HUES6 (cell line): ENCODE results near the gene SPAG16.

ENCODE experiments used
- H3K27ac ChIP-seq: 2 replicates; pipeline ENCODE4 v1.7.0; 2013; ENCODE audit warnings: low read depth, mild to moderate bottlenecking, low read length, inconsistent platforms
- H3K27me3 ChIP-seq: 2 replicates; pipeline ENCODE4 v1.6.1; 2013; ENCODE audit warnings: low read length; ENCODE audit not compliant: control insufficient read depth, insufficient read depth
- H3K36me3 ChIP-seq: 2 replicates; pipeline ENCODE4 v1.6.1; 2013; ENCODE audit warnings: low read length; ENCODE audit not compliant: control insufficient read depth, insufficient read depth
- H3K4me1 ChIP-seq: 2 replicates; pipeline ENCODE4 v1.6.1; 2013; ENCODE audit warnings: low read length; ENCODE audit not compliant: control insufficient read depth, insufficient read depth
- H3K4me3 ChIP-seq: 2 replicates; pipeline ENCODE4 v1.5.1; 2013; ENCODE audit warnings: low read depth, low read length
- H3K9ac ChIP-seq: one replicate; pipeline ENCODE4 v1.6.1; 2013; ENCODE audit warnings: mild to moderate bottlenecking, low read length
- H3K9me3 ChIP-seq: 2 replicates; pipeline ENCODE4 v1.6.1; 2013; ENCODE audit warnings: low read depth, low read length; ENCODE audit not compliant: control insufficient read depth, insufficient read depth

SPAG16 gene

GRCh38 chr2:214104967-214105366, 820.7 kb downstream of the SPAG16 start:
- H3K4me1 ChIP-seq: peaks cover 10% of the 10 kb centered on the region
- H3K9ac ChIP-seq: no peak overlapping the region
- H3K4me3 ChIP-seq: no peak overlapping the region
- no peaks in the 10 kb centered on the region for H3K36me3 ChIP-seq
- H3K27ac ChIP-seq: no peak overlapping the region
- no peaks in the 10 kb centered on the region for H3K27me3 ChIP-seq
- 0 out of 2 replicates have a peak, but pooled peaks cover 3% of the 10 kb centered on the region for H3K9me3 ChIP-seq

DNA sequence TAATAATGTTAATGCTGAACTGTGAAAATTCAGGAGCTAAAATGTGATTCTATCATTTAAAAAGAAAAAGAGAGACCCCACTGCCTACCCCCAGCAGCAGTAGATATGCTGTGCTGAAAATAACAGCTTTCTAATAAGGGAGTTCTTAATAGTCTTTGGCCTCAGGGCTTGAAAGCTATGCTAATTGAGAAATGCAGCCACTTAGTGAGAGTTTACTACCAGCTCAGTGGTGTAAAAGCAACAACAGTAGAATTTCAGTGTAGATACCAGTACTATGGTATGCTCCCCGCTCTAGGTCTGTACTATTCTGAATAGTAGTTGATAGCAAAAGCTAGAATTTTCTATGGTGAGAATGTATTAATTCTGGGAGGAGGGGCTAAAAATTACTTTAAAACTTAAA, 823.5 kb downstream of the SPAG16 start:
- Histone ChIP-seq H3K4me1 (peaks cover 6% of the 10 kb centered on the region; the same call in 1 of the 2 replicates), H3K9ac (no peak overlapping the region), H3K27me3 (no peaks in the 10 kb centered on the region), H3K9me3 (0 out of 2 replicates have a peak, but pooled peaks cover 3% of the 10 kb centered on the region), H3K4me3 (no peak overlapping the region), H3K36me3 (no peaks in the 10 kb centered on the region), H3K27ac (no peak overlapping the region)

GRCh38 chr2:214108598-214108997, 824.3 kb downstream of the SPAG16 start:
- Histone ChIP-seq H3K36me3 (no peaks in the 10 kb centered on the region), H3K27me3 (no peaks in the 10 kb centered on the region), H3K9ac (no peak overlapping the region), H3K4me3 (no peak overlapping the region), H3K4me1 (peaks cover 6% of the 10 kb centered on the region; the same call in 1 of the 2 replicates), H3K9me3 (0 out of 2 replicates have a peak, but pooled peaks cover 3% of the 10 kb centered on the region), H3K27ac (no peak overlapping the region)

DNA sequence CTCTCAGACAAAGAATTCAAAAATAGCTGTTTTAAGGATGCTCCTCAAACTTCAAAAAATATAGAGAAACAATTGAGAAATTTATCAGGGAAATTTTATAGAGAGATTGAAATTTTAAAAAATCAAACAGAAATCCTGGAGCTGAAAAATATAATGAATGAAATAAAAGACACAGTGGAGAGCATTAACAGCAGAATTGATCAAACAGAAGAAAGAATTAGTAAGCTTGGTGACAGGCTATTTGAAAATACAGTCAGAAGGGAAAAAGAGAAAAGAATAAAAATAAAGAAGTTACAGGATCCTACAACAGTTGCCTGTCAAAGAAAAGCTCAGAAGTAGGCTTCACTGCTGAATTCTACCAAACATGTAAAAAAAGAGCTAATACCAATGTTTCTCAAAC, 832.8 kb downstream of the SPAG16 start:
- H3K9ac ChIP-seq: no peak overlapping the region
- H3K4me1 ChIP-seq: no peaks in the 10 kb centered on the region
- H3K36me3 ChIP-seq: no peaks in the 10 kb centered on the region
- no peak overlapping the region for H3K4me3 ChIP-seq
- H3K27me3 ChIP-seq: no peaks in the 10 kb centered on the region
- H3K27ac ChIP-seq: no peak overlapping the region
- H3K9me3 ChIP-seq: peaks cover 9% of the 10 kb centered on the region

GRCh38 chr2:214126135-214126534, 841.9 kb downstream of the SPAG16 start:
- Histone ChIP-seq H3K36me3 (no peaks in the 10 kb centered on the region), H3K27ac (peak overlapping the region; percentile 91; the same call in 1 of the 2 replicates), H3K4me1 (peaks cover 43% of the 10 kb centered on the region), H3K27me3 (no peaks in the 10 kb centered on the region), H3K4me3 (no peak overlapping the region), H3K9ac (no peak overlapping the region), H3K9me3 (no peaks in the 10 kb centered on the region)

GRCh38 chr2:214127170-214127569, 842.9 kb downstream of the SPAG16 start:
- peaks cover 43% of the 10 kb centered on the region for H3K4me1 ChIP-seq

GRCh38 chr2:214127571-214127970, 843.3 kb downstream of the SPAG16 start:
- no peaks in the 10 kb centered on the region for H3K9me3 ChIP-seq
- H3K4me3 ChIP-seq: peak overlapping the region; percentile 25
- no peaks in the 10 kb centered on the region for H3K36me3 ChIP-seq
- H3K9ac ChIP-seq: no peak overlapping the region
- H3K27me3 ChIP-seq: no peaks in the 10 kb centered on the region
- peak overlapping the region; percentile 91 for H3K27ac ChIP-seq
- H3K4me1 ChIP-seq: peaks cover 43% of the 10 kb centered on the region

More at GRCh38 chr2:214127170-214127569, 842.9 kb downstream of the SPAG16 start:
- Histone ChIP-seq H3K27me3 (no peaks in the 10 kb centered on the region), H3K9ac (no peak overlapping the region), H3K9me3 (no peaks in the 10 kb centered on the region), H3K4me3 (peak overlapping the region; percentile 25), H3K27ac (peak overlapping the region; percentile 91), H3K36me3 (no peaks in the 10 kb centered on the region)

DNA sequence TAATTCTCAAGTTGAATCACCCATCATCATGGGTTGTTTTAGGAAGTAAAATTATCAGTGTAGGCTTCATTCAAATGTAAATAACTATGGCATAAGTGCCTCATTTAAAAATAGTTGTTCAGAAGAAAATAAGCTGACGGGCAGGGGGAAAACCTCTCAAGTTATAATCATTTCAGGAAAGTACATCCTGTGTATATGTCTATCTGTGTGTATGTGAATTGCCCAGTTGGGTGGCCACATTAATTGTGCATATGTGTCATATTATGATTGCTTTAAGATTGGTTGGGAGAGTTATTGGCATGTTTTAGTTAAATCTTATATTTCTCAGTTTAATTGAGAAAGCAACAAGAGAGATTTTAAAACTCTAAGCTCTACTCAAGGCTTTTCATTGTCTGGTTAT, 843.8 kb downstream of the SPAG16 start:
- no peak overlapping the region for H3K9ac ChIP-seq
- peaks cover 43% of the 10 kb centered on the region for H3K4me1 ChIP-seq
- peak overlapping the region; percentile 25; the same call in 1 of the 2 replicates for H3K4me3 ChIP-seq
- no peaks in the 10 kb centered on the region for H3K36me3 ChIP-seq
- H3K27ac ChIP-seq: peak overlapping the region; percentile 91
- no peaks in the 10 kb centered on the region for H3K9me3 ChIP-seq
- H3K27me3 ChIP-seq: no peaks in the 10 kb centered on the region

DNA sequence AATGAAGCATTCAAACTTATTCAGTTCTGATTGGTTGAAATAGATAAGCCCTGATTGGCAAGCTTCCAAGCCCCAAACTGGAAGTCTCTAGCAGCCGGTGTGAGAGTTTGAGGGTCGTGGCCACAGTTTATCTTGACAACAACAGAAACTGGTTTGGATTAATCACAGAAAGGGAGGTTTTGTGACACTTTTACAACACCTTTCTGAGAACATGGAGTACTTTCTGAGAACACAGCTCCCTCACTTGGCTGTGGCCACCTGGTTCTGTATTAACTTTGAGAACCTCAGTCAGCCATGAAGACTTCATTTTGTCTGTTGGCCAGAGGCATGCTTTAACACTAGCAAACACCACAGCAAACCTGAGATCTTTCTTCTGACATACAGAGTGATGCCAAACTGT, 845.9 kb downstream of the SPAG16 start:
- H3K27ac ChIP-seq: no peak overlapping the region
- H3K9me3 ChIP-seq: no peaks in the 10 kb centered on the region
- no peaks in the 10 kb centered on the region for H3K27me3 ChIP-seq
- no peaks in the 10 kb centered on the region for H3K36me3 ChIP-seq
- peaks cover 34% of the 10 kb centered on the region for H3K4me1 ChIP-seq
- no peak overlapping the region for H3K4me3 ChIP-seq
- no peak overlapping the region for H3K9ac ChIP-seq

DNA sequence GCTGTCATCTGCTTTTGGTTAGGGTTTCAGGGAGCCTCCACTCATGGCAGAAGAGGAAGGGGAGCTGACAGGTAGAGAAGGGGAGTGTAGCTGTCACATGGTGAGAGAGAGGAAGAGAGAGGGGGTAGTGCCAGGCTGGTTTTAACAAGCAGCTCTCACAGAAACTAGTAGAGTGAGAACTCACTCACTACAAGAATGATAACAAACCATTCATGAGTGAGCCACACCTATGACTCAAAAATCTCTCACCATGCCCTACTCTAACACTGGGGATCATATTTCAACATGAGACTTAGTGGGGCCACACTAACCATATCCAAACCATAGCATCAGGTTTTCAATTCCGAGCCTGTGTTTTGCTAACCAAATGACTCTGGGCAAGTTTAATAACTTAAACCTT, 851.7 kb downstream of the SPAG16 start:
- H3K27me3 ChIP-seq: no peaks in the 10 kb centered on the region
- no peak overlapping the region for H3K4me3 ChIP-seq
- no peaks in the 10 kb centered on the region for H3K36me3 ChIP-seq
- H3K9ac ChIP-seq: no peak overlapping the region
- H3K27ac ChIP-seq: no peak overlapping the region
- H3K4me1 ChIP-seq: peaks cover 11% of the 10 kb centered on the region; the same call in 1 of the 2 replicates
- H3K9me3 ChIP-seq: no peaks in the 10 kb centered on the region

DNA sequence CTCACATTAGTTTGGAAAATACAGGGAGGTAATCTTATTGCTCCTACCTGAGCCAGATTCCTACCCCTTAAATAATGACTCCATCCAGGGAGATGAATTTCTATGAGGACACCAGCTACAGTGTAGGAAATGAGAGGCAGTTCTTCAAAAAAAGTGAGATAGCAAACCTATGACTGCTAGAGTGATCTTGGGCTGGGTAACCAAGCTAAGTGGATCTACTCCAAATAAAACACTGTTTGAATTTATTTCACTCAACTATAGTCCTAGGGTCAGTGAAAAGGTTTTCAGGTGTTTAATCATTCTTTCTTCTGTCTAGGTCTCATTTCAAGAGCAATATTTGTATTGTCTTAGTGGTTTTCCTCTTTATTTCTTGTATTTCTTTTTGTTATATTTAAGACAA, 854.5 kb downstream of the SPAG16 start:
- H3K9me3 ChIP-seq: no peaks in the 10 kb centered on the region
- H3K27ac ChIP-seq: no peak overlapping the region
- H3K36me3 ChIP-seq: no peaks in the 10 kb centered on the region
- no peaks in the 10 kb centered on the region for H3K27me3 ChIP-seq
- H3K4me1 ChIP-seq: peaks cover 11% of the 10 kb centered on the region; the same call in 1 of the 2 replicates
- H3K4me3 ChIP-seq: no peak overlapping the region
- no peak overlapping the region for H3K9ac ChIP-seq
